Measurements from ENCODE around the gene FAM174C.

The FAM174C gene

DNA sequence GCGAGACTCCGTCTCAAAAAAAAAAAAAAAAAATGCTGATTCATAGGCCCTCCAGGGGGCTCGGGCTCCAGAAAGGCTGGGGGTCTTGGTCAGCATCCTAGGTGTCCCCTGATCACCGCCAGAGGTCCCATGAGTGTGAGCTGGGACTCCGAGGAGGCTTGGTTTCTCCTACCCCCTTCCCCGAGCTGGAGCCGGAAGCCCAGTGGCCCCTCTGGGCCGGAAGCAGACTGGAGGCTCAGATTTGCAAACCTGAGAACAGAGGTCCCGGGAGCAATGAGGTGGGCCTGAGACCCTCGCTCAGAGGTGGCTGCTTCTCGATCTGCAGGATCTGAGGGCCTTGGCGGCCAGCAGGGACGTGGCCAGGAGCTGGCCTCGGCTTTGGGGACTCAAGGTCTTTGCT lies 51.8 kb downstream of the FAM174C start:
- no peak for DNase-seq
